Uterus (tissue), 2 donors: Measurements from ENCODE around the gene CSNK1G2.

Source experiments
- POLR2A ChIP-seq, 2 donors: fragments of 450-650 bp; IDR thresholded peaks; one replicate each; pipeline ENCODE4 v1.6.1; 2016; ENCODE audit warnings: antibody characterized with exemption in 2 of 2, mild to moderate bottlenecking in 1 of 2, moderate library complexity in 1 of 2
- TF ChIP-seq, protein P1 (sequence below), 4 experiments: fragments of 200-600 bp in 2 of 4; fragments of 450-650 bp in 2 of 4; sonication (generic) in 2 of 4; IDR thresholded peaks; one replicate each; pipeline ENCODE4 v1.5.1; 2016 to 2019; ENCODE audit warnings: antibody characterized with exemption in 4 of 4, mild to moderate bottlenecking in 2 of 4, moderate library complexity in 1 of 4

DNA sequence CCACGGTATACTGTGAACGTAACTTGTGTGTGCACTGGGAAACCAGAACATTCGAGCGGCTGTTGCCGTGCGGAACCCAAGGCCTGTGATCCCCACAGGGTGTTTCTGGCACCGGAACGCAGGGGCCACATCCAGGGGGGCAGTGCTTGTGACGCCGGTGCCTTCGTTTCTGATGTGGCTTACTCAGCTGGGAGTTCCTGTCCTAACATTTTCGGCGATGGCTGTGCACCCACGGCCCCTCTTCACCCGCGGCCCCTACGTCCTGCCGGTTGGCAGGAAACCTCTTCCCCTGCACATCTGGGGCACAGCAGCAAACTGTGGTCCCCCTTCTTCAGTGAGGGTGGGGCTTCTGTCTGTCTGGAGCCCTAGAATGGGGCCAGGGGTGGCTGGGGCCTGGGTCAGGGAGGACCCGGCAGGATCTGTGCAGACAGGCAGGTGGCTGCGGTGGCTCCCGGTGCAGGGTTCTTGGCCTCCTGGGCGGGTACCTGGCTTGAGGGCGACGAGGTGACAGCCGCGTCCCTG is 26.2 kb downstream of the CSNK1G2 start:
- TF ChIP-seq, protein P1, sequence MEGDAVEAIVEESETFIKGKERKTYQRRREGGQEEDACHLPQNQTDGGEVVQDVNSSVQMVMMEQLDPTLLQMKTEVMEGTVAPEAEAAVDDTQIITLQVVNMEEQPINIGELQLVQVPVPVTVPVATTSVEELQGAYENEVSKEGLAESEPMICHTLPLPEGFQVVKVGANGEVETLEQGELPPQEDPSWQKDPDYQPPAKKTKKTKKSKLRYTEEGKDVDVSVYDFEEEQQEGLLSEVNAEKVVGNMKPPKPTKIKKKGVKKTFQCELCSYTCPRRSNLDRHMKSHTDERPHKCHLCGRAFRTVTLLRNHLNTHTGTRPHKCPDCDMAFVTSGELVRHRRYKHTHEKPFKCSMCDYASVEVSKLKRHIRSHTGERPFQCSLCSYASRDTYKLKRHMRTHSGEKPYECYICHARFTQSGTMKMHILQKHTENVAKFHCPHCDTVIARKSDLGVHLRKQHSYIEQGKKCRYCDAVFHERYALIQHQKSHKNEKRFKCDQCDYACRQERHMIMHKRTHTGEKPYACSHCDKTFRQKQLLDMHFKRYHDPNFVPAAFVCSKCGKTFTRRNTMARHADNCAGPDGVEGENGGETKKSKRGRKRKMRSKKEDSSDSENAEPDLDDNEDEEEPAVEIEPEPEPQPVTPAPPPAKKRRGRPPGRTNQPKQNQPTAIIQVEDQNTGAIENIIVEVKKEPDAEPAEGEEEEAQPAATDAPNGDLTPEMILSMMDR (IDR thresholded peaks at IDR 0.05): no peak
- TF ChIP-seq POLR2A (IDR thresholded peaks at IDR 0.05): no peak
